Panc1 (cell line): ENCODE results near the gene FGF14. TPM values are rescaled to one million over a fixed set of nuclear protein-coding genes. Genes with fewer than 3 reads are reported as not detected.

Experiments
- ATAC-seq: fragments of 200-7000 bp; cut with Tn5 transposase; 2 replicates; pipeline ENCODE4 v1.9.1; 2020; ENCODE audit warnings: mild to moderate bottlenecking, moderate library complexity
- BruUV-seq: library from RNA; stranded (reverse); fragments of 400-500 nt; replicated peaks from 2 replicates; lab custom pipeline; 2021; lab: Mats Ljungman, UMichigan
- CTCF ChIA-PET: fragments of 300-600 bp; sonication (Branson Sonifier 250); formaldehyde crosslinking; loops from one replicate; lab custom pipeline; 2022; ENCODE audit warnings: antibody characterized with exemption; lab: Charles Lee
- POLR2A ChIA-PET: fragments of 300-600 bp; sonication (Branson Sonifier 250); formaldehyde crosslinking; loops from one replicate; lab custom pipeline; 2022; ENCODE audit warnings: antibody characterized with exemption; lab: Charles Lee
- DNase-seq: peaks from one replicate; pipeline ENCODE4 v3.0.0-alpha.2; 2010; ENCODE audit warnings: low read depth, low spot score
- H3K27ac ChIP-seq: 2 replicates; pipeline ENCODE4 v1.5.1; 2011; ENCODE audit warnings: mild to moderate bottlenecking, low read length, inconsistent platforms
- H3K27me3 ChIP-seq: fragments of 200-500 bp; sonication (Bioruptor generic); 2 replicates; pipeline ENCODE4 v1.6.0; 2014; ENCODE audit warnings: low read length, inconsistent platforms; ENCODE audit not compliant: control insufficient read depth, insufficient read depth
- H3K36me3 ChIP-seq: fragments of 200-500 bp; sonication (Bioruptor generic); 2 replicates; pipeline ENCODE4 v1.5.1; 2014; ENCODE audit warnings: inconsistent platforms, mild to moderate bottlenecking, low read length, moderate library complexity; ENCODE audit not compliant: control insufficient read depth, insufficient read depth
- H3K4me1 ChIP-seq: 2 replicates; pipeline ENCODE4 v1.5.1; 2011; ENCODE audit warnings: inconsistent platforms, mild to moderate bottlenecking, low read length, moderate library complexity; ENCODE audit not compliant: control insufficient read depth, insufficient read depth
- H3K4me3 ChIP-seq, 2 experiments: 2 replicates each; pipeline ENCODE4 v1.5.1; 2011 to 2012; ENCODE audit warnings: low read depth in 2 of 2, low read length in 2 of 2, mild to moderate bottlenecking in 2 of 2, inconsistent platforms in 1 of 2, moderate library complexity in 1 of 2
- H3K9me3 ChIP-seq: fragments of 200-500 bp; sonication (Bioruptor generic); 2 replicates; pipeline ENCODE4 v1.5.1; 2014; ENCODE audit warnings: low read depth, mild to moderate bottlenecking, inconsistent platforms, low read length, moderate library complexity; ENCODE audit not compliant: control insufficient read depth, insufficient read depth
- CTCF ChIP-seq: fragments of 450-650 bp; IDR thresholded peaks from 2 replicates; pipeline ENCODE4 v1.5.1; 2017; ENCODE audit warnings: mild to moderate bottlenecking
- POLR2AphosphoS5 ChIP-seq: IDR thresholded peaks from 2 replicates; pipeline ENCODE4 v1.6.1; 2012; ENCODE audit warnings: mild to moderate bottlenecking, low read depth, low read length, moderate library complexity
- REST ChIP-seq, 2 experiments: IDR thresholded peaks; 2 replicates each; pipeline ENCODE4 v1.6.1; 2011 to 2012; ENCODE audit warnings: low read depth in 2 of 2, control low read depth in 1 of 2, low read length in 1 of 2, mild to moderate bottlenecking in 1 of 2, moderate library complexity in 1 of 2; ENCODE audit not compliant: insufficient read depth in 1 of 2
- SIN3A ChIP-seq: IDR thresholded peaks from 2 replicates; pipeline ENCODE4 v1.6.1; 2012; ENCODE audit warnings: low read depth, mild to moderate bottlenecking, low read length, moderate library complexity, borderline replicate concordance; ENCODE audit not compliant: insufficient read depth
- TCF7L2 ChIP-seq: IDR thresholded peaks from 2 replicates; pipeline ENCODE4 v1.6.1; 2011; ENCODE audit warnings: mild to moderate bottlenecking, low read depth, low read length, inconsistent platforms
- in situ Hi-C: cut with HindIII; loops from 2 replicates; pipeline ENCODE4 v1.10.0; 2016; ENCODE audit warnings: low sequenced_read_pairs, low pct_unique_long_range_greater_than_20kb
- intact Hi-C: fragments of 100-400 bp; cut with micrococcal nuclease; formaldehyde crosslinking; loops from one replicate; pipeline ENCODE4 v1.10.0; 2022; ENCODE audit not compliant: unreplicated experiment
- total RNA-seq: library from RNA; stranded (reverse); gene quantifications from one replicate; pipeline ENCODE4 v1.2.1, GENCODE V29; 2021; ENCODE audit not compliant: unreplicated experiment

The FGF14 gene
- total RNA-seq, 1 experiment from 2014 or later = 0.03 TPM

- Histone ChIP-seq H3K27ac (no peak overlapping the region), H3K27me3 (no peaks in the 10 kb centered on the region), H3K4me3 (no peak overlapping the region), H3K36me3 (no peaks in the 10 kb centered on the region), H3K4me1 (no peaks in the 10 kb centered on the region), H3K9me3 (no peaks in the 10 kb centered on the region)
- BruUV-seq = no TSS peak
- no peak for TF ChIP-seq CTCF
- no peak for TF ChIP-seq SIN3A
- no peak for TF ChIP-seq POLR2AphosphoS5
- TF ChIP-seq REST (IDR thresholded peaks at IDR 0.05; ENCODE audit: insufficient read depth in 1 of 2, low read depth in 2 of 2, low read length in 1 of 2) = no peak
- TF ChIP-seq TCF7L2 = no peak
- DNase-seq (no peak), ATAC-seq (no peak)
- ChIA-PET CTCF (no interaction called here), POLR2A (no interaction called here)
- intact Hi-C loops = no loop called here
- in situ Hi-C loops = no loop called here
Measured at GRCh38 chr13:101686003-101686402, 715.8 kb downstream of the FGF14 start.

GRCh38 chr13:101681834-101682233, 720.0 kb downstream of the FGF14 start:
- in situ Hi-C loops = no loop called here
- no peak for TF ChIP-seq REST (IDR thresholded peaks at IDR 0.05; ENCODE audit: insufficient read depth in 1 of 2, low read depth in 2 of 2, low read length in 1 of 2)
- intact Hi-C loops = no loop called here
- POLR2A ChIA-PET = no interaction called here
- Histone ChIP-seq H3K4me3 (no peak overlapping the region), H3K27ac (no peak overlapping the region), H3K4me1 (no peaks in the 10 kb centered on the region), H3K36me3 (no peaks in the 10 kb centered on the region), H3K27me3 (no peaks in the 10 kb centered on the region), H3K9me3 (no peaks in the 10 kb centered on the region)
- DNase-seq = no peak
- no peak for ATAC-seq
- BruUV-seq = no TSS peak
- CTCF ChIA-PET = no interaction called here
